ENCODE results near the gene CEACAM4.

The CEACAM4 gene

GRCh38 chr19:41587101-41587837 lies 39.6 kb downstream of the CEACAM4 start:
- no CpG with 5 or more reads among the region's 9 CpGs for WGBS, 2 donors (ENCODE audit: extremely low coverage in 2 of 2, insufficient read length in 2 of 2, insufficient replicate concordance in 1 of 2)
- peaks cover 0 to 18% of the 10 kb centered on the region in 2 donors for H3K9me3 ChIP-seq (replicated peaks in 1 of 2; ENCODE audit: control insufficient read depth in 2 of 2, insufficient read depth in 1 of 2, low read depth in 1 of 2, low read length in 2 of 2)

GRCh38 chr19:41586064-41586463 lies 40.8 kb downstream of the CEACAM4 start:
- DNase-seq (ENCODE audit: low spot score), result no peak
- Histone ChIP-seq H3K18ac (ENCODE audit: low read length) (no peak overlapping the region), H3K4me3 (ENCODE audit: low read length in 2 of 2) (no peak overlapping the region), H3K23ac (ENCODE audit: low read depth, low read length, poor library complexity) (no peak overlapping the region), H3K14ac (ENCODE audit: low read length) (no peak overlapping the region), H2BK12ac (ENCODE audit: low read length) (no peak overlapping the region), H3K4me1 (ENCODE audit: control insufficient read depth in 2 of 2, insufficient read depth in 1 of 2, low read depth in 1 of 2, low read length in 2 of 2) (no peaks in the 10 kb centered on the region), H3K27me3 (ENCODE audit: control insufficient read depth in 3 of 3, insufficient read depth in 3 of 3, low read depth in 1 of 3, low read length in 3 of 3) (no peaks in the 10 kb centered on the region), H2AK5ac (ENCODE audit: low read depth, low read length) (no peak overlapping the region), H3K9me3 (replicated peaks in 1 of 2; ENCODE audit: control insufficient read depth in 2 of 2, insufficient read depth in 1 of 2, low read depth in 1 of 2, low read length in 2 of 2) (peaks cover 0 to 15% of the 10 kb centered on the region in 2 donors), H3K4me2 (ENCODE audit: insufficient read depth, low read length, poor library complexity, severe bottlenecking) (no peak overlapping the region), H3K4ac (ENCODE audit: low read length) (no peak overlapping the region), H3K27ac (replicated peaks; ENCODE audit: low read length) (no peak overlapping the region), H3K79me1 (ENCODE audit: low read depth, low read length) (no peaks in the 10 kb centered on the region), H2BK120ac (ENCODE audit: low read depth, low read length) (no peak overlapping the region), H2BK5ac (ENCODE audit: low read length) (no peak overlapping the region), H2BK15ac (ENCODE audit: low read length) (no peak overlapping the region), H3K9ac (ENCODE audit: low read depth, low read length, poor library complexity) (no peak overlapping the region), H4K91ac (ENCODE audit: low read depth, low read length, poor library complexity) (no peak overlapping the region), H3K36me3 (replicated peaks in 1 of 2; ENCODE audit: control insufficient read depth in 2 of 2, insufficient read depth in 2 of 2, low read length in 2 of 2) (no peaks in the 10 kb centered on the region), H2AFZ (ENCODE audit: low read length) (no peak overlapping the region), H4K8ac (ENCODE audit: low read depth, low read length) (no peak overlapping the region)

More at GRCh38 chr19:41587101-41587837, 39.6 kb downstream of the CEACAM4 start:
- no peak overlapping the region for H3K4ac ChIP-seq (ENCODE audit: low read length)
- H4K91ac ChIP-seq (ENCODE audit: low read depth, low read length, poor library complexity), result no peak overlapping the region
- H3K18ac ChIP-seq (ENCODE audit: low read length), result no peak overlapping the region
- no peak overlapping the region for H2BK120ac ChIP-seq (ENCODE audit: low read depth, low read length)
- H3K4me2 ChIP-seq (ENCODE audit: insufficient read depth, low read length, poor library complexity, severe bottlenecking), result no peak overlapping the region
- no peak overlapping the region for H3K23ac ChIP-seq (ENCODE audit: low read depth, low read length, poor library complexity)
- H2BK15ac ChIP-seq (ENCODE audit: low read length), result no peak overlapping the region
- H3K27me3 ChIP-seq (ENCODE audit: control insufficient read depth in 3 of 3, insufficient read depth in 3 of 3, low read depth in 1 of 3, low read length in 3 of 3), result no peaks in the 10 kb centered on the region
- H2BK5ac ChIP-seq (ENCODE audit: low read length), result no peak overlapping the region
- no peak overlapping the region for H3K9ac ChIP-seq (ENCODE audit: low read depth, low read length, poor library complexity)
- no peak overlapping the region for H3K14ac ChIP-seq (ENCODE audit: low read length)
- H4K8ac ChIP-seq (ENCODE audit: low read depth, low read length), result no peak overlapping the region
- no peak overlapping the region for H2AFZ ChIP-seq (ENCODE audit: low read length)
- DNase-seq (ENCODE audit: low spot score), result no peak
- no peak overlapping the region for H2BK12ac ChIP-seq (ENCODE audit: low read length)
- no peak overlapping the region for H3K27ac ChIP-seq (replicated peaks; ENCODE audit: low read length)
- H3K79me1 ChIP-seq (ENCODE audit: low read depth, low read length), result no peaks in the 10 kb centered on the region
- H2AK5ac ChIP-seq (ENCODE audit: low read depth, low read length), result no peak overlapping the region
- H3K4me3 ChIP-seq (ENCODE audit: low read length in 2 of 2), result peak overlapping the region in 1 of 2 donors; percentile 2
- H3K4me1 ChIP-seq (ENCODE audit: control insufficient read depth in 2 of 2, insufficient read depth in 1 of 2, low read depth in 1 of 2, low read length in 2 of 2), result no peaks in the 10 kb centered on the region
- H3K36me3 ChIP-seq (replicated peaks in 1 of 2; ENCODE audit: control insufficient read depth in 2 of 2, insufficient read depth in 2 of 2, low read length in 2 of 2), result no peaks in the 10 kb centered on the region

GRCh38 chr19:41584931-41585330 lies 41.9 kb downstream of the CEACAM4 start:
- no peak overlapping the region for H3K4me3 ChIP-seq (ENCODE audit: low read length in 2 of 2)
- H2BK5ac ChIP-seq (ENCODE audit: low read length), result no peak overlapping the region
- no peak overlapping the region for H3K14ac ChIP-seq (ENCODE audit: low read length)
- H3K9me3 ChIP-seq (replicated peaks in 1 of 2; ENCODE audit: control insufficient read depth in 2 of 2, insufficient read depth in 1 of 2, low read depth in 1 of 2, low read length in 2 of 2), result peaks cover 0 to 14% of the 10 kb centered on the region in 2 donors
- H3K79me1 ChIP-seq (ENCODE audit: low read depth, low read length), result no peaks in the 10 kb centered on the region
- no peak overlapping the region for H2BK12ac ChIP-seq (ENCODE audit: low read length)
- H3K4me1 ChIP-seq (ENCODE audit: control insufficient read depth in 2 of 2, insufficient read depth in 1 of 2, low read depth in 1 of 2, low read length in 2 of 2), result no peaks in the 10 kb centered on the region
- H4K8ac ChIP-seq (ENCODE audit: low read depth, low read length), result no peak overlapping the region
- H3K4me2 ChIP-seq (ENCODE audit: insufficient read depth, low read length, poor library complexity, severe bottlenecking), result no peak overlapping the region
- H3K4ac ChIP-seq (ENCODE audit: low read length), result no peak overlapping the region
- no peak overlapping the region for H2AK5ac ChIP-seq (ENCODE audit: low read depth, low read length)
- no peak overlapping the region for H3K18ac ChIP-seq (ENCODE audit: low read length)
- H2BK15ac ChIP-seq (ENCODE audit: low read length), result no peak overlapping the region
- H3K23ac ChIP-seq (ENCODE audit: low read depth, low read length, poor library complexity), result no peak overlapping the region
- no peak overlapping the region for H3K9ac ChIP-seq (ENCODE audit: low read depth, low read length, poor library complexity)
- no peaks in the 10 kb centered on the region for H3K36me3 ChIP-seq (replicated peaks in 1 of 2; ENCODE audit: control insufficient read depth in 2 of 2, insufficient read depth in 2 of 2, low read length in 2 of 2)
- DNase-seq (ENCODE audit: low spot score), result no peak
- H2BK120ac ChIP-seq (ENCODE audit: low read depth, low read length), result no peak overlapping the region
- H3K27me3 ChIP-seq (ENCODE audit: control insufficient read depth in 3 of 3, insufficient read depth in 3 of 3, low read depth in 1 of 3, low read length in 3 of 3), result no peaks in the 10 kb centered on the region
- WGBS, 2 donors (ENCODE audit: extremely low coverage in 2 of 2, insufficient read length in 2 of 2, insufficient replicate concordance in 1 of 2), result no CpG with 5 or more reads among the region's 1 CpG
- no peak overlapping the region for H2AFZ ChIP-seq (ENCODE audit: low read length)
- H4K91ac ChIP-seq (ENCODE audit: low read depth, low read length, poor library complexity), result no peak overlapping the region
- no peak overlapping the region for H3K27ac ChIP-seq (replicated peaks; ENCODE audit: low read length)

- H2BK15ac ChIP-seq (ENCODE audit: low read length), result no peak overlapping the region
- no peaks in the 10 kb centered on the region for H3K79me1 ChIP-seq (ENCODE audit: low read depth, low read length)
- no peaks in the 10 kb centered on the region for H3K4me1 ChIP-seq (ENCODE audit: control insufficient read depth in 2 of 2, insufficient read depth in 1 of 2, low read depth in 1 of 2, low read length in 2 of 2)
- H4K8ac ChIP-seq (ENCODE audit: low read depth, low read length), result no peak overlapping the region
- no peaks in the 10 kb centered on the region for H3K36me3 ChIP-seq (replicated peaks in 1 of 2; ENCODE audit: control insufficient read depth in 2 of 2, insufficient read depth in 2 of 2, low read length in 2 of 2)
- no peak overlapping the region for H4K91ac ChIP-seq (ENCODE audit: low read depth, low read length, poor library complexity)
- no peak overlapping the region for H2BK12ac ChIP-seq (ENCODE audit: low read length)
- H3K4ac ChIP-seq (ENCODE audit: low read length), result no peak overlapping the region
- H2BK5ac ChIP-seq (ENCODE audit: low read length), result no peak overlapping the region
- no peak overlapping the region for H3K27ac ChIP-seq (replicated peaks; ENCODE audit: low read length)
- H3K9me3 ChIP-seq (replicated peaks in 1 of 2; ENCODE audit: control insufficient read depth in 2 of 2, insufficient read depth in 1 of 2, low read depth in 1 of 2, low read length in 2 of 2), result peaks cover 0 to 17% of the 10 kb centered on the region in 2 donors
- H2AK5ac ChIP-seq (ENCODE audit: low read depth, low read length), result no peak overlapping the region
- H2AFZ ChIP-seq (ENCODE audit: low read length), result no peak overlapping the region
- no peak overlapping the region for H2BK120ac ChIP-seq (ENCODE audit: low read depth, low read length)
- H3K4me2 ChIP-seq (ENCODE audit: insufficient read depth, low read length, poor library complexity, severe bottlenecking), result no peak overlapping the region
- no peak overlapping the region for H3K9ac ChIP-seq (ENCODE audit: low read depth, low read length, poor library complexity)
- no peak overlapping the region for H3K14ac ChIP-seq (ENCODE audit: low read length)
- no peak overlapping the region for H3K4me3 ChIP-seq (ENCODE audit: low read length in 2 of 2)
- H3K23ac ChIP-seq (ENCODE audit: low read depth, low read length, poor library complexity), result no peak overlapping the region
- DNase-seq (ENCODE audit: low spot score), result no peak
- H3K27me3 ChIP-seq (ENCODE audit: control insufficient read depth in 3 of 3, insufficient read depth in 3 of 3, low read depth in 1 of 3, low read length in 3 of 3), result no peaks in the 10 kb centered on the region
- WGBS, 2 donors (ENCODE audit: extremely low coverage in 2 of 2, insufficient read length in 2 of 2, insufficient replicate concordance in 1 of 2), result no CpG with 5 or more reads among the region's 6 CpGs
- H3K18ac ChIP-seq (ENCODE audit: low read length), result no peak overlapping the region
Measured at GRCh38 chr19:41584260-41584810, 42.5 kb downstream of the CEACAM4 start.

All from neuronal stem cell (in vitro differentiated cells).